Liver (tissue), 3 donors: ENCODE data around the gene PCP4L1.
"Not testable (repeated sequence)": the region's sequence is repeated elsewhere in the genome, so short reads cannot be mapped to it uniquely, and the experiment has no call there.

ENCODE experiments used
- EGR1 ChIP-seq, 2 donors: IDR thresholded peaks; 2 replicates each; pipeline ENCODE4 v1.6.1; 2016 to 2018; ENCODE audit warnings: antibody characterized with exemption in 2 of 2, low read depth in 2 of 2
- GABPA ChIP-seq, 2 donors: IDR thresholded peaks in 1 of 2; conservative IDR thresholded peaks in 1 of 2; 2 replicates each; pipeline ENCODE4 v1.6.1; 2016; ENCODE audit warnings: antibody characterized with exemption in 2 of 2, mild to moderate bottlenecking in 1 of 2, moderate library complexity in 1 of 2
- JUND ChIP-seq, 2 donors: IDR thresholded peaks; 2 replicates each; pipeline ENCODE4 v1.6.1; 2016; ENCODE audit warnings: antibody characterized with exemption in 2 of 2
- NR2F2 ChIP-seq: IDR thresholded peaks from 2 replicates; pipeline ENCODE4 v1.6.1; 2016; ENCODE audit warnings: antibody characterized with exemption
- RAD21 ChIP-seq, 2 donors: IDR thresholded peaks; 2 replicates each; pipeline ENCODE4 v1.6.1; 2016; ENCODE audit warnings: antibody characterized with exemption in 2 of 2, mild to moderate bottlenecking in 2 of 2
- RXRA ChIP-seq, 2 donors: IDR thresholded peaks; 2 replicates each; pipeline ENCODE4 v1.6.1; 2017 to 2018; ENCODE audit warnings: antibody characterized with exemption in 2 of 2, mild to moderate bottlenecking in 1 of 2
- SP1 ChIP-seq: IDR thresholded peaks from 2 replicates; pipeline ENCODE4 v1.6.1; 2018; ENCODE audit warnings: antibody characterized with exemption, mild to moderate bottlenecking
- TAF1 ChIP-seq: conservative IDR thresholded peaks from 2 replicates; pipeline ENCODE4 v1.6.1; 2016; ENCODE audit warnings: antibody characterized with exemption, mild to moderate bottlenecking
- YY1 ChIP-seq: IDR thresholded peaks from 2 replicates; pipeline ENCODE4 v1.6.1; 2016; ENCODE audit warnings: antibody characterized with exemption, mild to moderate bottlenecking
- TF ChIP-seq, protein P1 (sequence below): fragments of 150-350 bp; IDR thresholded peaks from 2 replicates; pipeline ENCODE4 v1.5.1; 2017; ENCODE audit warnings: improper control_type of control experiment, low read depth, low read length; ENCODE audit not compliant: missing input control
- TF ChIP-seq, protein P2 (sequence below): IDR thresholded peaks from 2 replicates; pipeline ENCODE4 v1.6.1; 2016; ENCODE audit warnings: antibody characterized with exemption, mild to moderate bottlenecking
- TF ChIP-seq, protein P3 (sequence below): IDR thresholded peaks from 2 replicates; pipeline ENCODE4 v1.6.1; 2016; ENCODE audit warnings: antibody characterized with exemption
- TF ChIP-seq, protein P4 (sequence below): IDR thresholded peaks from 2 replicates; pipeline ENCODE4 v1.6.1; 2016; ENCODE audit warnings: antibody characterized with exemption
- donor health status: healthy.
- donor health status: healthy.

DNA sequence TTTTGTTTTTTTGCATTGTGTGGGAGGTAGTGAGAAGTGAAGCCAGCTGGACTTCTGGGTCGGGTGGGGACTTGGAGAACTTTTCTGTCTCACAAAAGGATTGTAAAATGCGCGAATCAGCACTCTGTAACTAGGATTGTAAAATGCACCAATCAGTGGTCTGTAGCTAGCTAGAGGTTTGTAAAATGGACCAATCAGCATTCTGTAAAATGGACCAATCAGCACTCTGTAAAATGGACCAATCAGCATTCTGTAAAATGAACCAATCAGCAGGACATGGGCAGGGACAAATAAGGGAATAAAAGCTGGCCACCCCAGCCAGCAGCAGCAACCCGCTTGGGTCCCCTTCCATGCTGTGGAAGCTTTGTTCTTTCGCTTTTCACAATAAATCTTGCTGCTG lies 8.4 kb upstream of the PCP4L1 start:
- not testable (repeated sequence) for TF ChIP-seq RAD21 (IDR thresholded peaks at IDR 0.05); SP1; TAF1; EGR1 (IDR thresholded peaks at IDR 0.05; ENCODE audit: low read depth in 2 of 2); YY1; NR2F2; GABPA (IDR thresholded peaks at IDR 0.05 in 1 of 2, conservative IDR thresholded peaks at IDR 0.05 in 1 of 2); JUND (IDR thresholded peaks at IDR 0.05); RXRA (IDR thresholded peaks at IDR 0.05)
- TF ChIP-seq, protein P1, sequence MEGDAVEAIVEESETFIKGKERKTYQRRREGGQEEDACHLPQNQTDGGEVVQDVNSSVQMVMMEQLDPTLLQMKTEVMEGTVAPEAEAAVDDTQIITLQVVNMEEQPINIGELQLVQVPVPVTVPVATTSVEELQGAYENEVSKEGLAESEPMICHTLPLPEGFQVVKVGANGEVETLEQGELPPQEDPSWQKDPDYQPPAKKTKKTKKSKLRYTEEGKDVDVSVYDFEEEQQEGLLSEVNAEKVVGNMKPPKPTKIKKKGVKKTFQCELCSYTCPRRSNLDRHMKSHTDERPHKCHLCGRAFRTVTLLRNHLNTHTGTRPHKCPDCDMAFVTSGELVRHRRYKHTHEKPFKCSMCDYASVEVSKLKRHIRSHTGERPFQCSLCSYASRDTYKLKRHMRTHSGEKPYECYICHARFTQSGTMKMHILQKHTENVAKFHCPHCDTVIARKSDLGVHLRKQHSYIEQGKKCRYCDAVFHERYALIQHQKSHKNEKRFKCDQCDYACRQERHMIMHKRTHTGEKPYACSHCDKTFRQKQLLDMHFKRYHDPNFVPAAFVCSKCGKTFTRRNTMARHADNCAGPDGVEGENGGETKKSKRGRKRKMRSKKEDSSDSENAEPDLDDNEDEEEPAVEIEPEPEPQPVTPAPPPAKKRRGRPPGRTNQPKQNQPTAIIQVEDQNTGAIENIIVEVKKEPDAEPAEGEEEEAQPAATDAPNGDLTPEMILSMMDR, result not testable (repeated sequence)
- TF ChIP-seq, protein P2, sequence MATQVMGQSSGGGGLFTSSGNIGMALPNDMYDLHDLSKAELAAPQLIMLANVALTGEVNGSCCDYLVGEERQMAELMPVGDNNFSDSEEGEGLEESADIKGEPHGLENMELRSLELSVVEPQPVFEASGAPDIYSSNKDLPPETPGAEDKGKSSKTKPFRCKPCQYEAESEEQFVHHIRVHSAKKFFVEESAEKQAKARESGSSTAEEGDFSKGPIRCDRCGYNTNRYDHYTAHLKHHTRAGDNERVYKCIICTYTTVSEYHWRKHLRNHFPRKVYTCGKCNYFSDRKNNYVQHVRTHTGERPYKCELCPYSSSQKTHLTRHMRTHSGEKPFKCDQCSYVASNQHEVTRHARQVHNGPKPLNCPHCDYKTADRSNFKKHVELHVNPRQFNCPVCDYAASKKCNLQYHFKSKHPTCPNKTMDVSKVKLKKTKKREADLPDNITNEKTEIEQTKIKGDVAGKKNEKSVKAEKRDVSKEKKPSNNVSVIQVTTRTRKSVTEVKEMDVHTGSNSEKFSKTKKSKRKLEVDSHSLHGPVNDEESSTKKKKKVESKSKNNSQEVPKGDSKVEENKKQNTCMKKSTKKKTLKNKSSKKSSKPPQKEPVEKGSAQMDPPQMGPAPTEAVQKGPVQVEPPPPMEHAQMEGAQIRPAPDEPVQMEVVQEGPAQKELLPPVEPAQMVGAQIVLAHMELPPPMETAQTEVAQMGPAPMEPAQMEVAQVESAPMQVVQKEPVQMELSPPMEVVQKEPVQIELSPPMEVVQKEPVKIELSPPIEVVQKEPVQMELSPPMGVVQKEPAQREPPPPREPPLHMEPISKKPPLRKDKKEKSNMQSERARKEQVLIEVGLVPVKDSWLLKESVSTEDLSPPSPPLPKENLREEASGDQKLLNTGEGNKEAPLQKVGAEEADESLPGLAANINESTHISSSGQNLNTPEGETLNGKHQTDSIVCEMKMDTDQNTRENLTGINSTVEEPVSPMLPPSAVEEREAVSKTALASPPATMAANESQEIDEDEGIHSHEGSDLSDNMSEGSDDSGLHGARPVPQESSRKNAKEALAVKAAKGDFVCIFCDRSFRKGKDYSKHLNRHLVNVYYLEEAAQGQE, result not testable (repeated sequence)
- TF ChIP-seq, protein P3, sequence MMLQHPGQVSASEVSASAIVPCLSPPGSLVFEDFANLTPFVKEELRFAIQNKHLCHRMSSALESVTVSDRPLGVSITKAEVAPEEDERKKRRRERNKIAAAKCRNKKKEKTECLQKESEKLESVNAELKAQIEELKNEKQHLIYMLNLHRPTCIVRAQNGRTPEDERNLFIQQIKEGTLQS, result not testable (repeated sequence)
- TF ChIP-seq, protein P4, sequence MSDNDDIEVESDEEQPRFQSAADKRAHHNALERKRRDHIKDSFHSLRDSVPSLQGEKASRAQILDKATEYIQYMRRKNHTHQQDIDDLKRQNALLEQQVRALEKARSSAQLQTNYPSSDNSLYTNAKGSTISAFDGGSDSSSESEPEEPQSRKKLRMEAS, result not testable (repeated sequence)
